ENCODE results near the gene GFER. TPM values are rescaled to one million over a fixed set of nuclear protein-coding genes. Genes with fewer than 3 reads are reported as not detected.
A peak's percentile ranks its signal among the peaks of the same experiment; 100 is the strongest.

Gene GFER
- total RNA-seq, 4 donors from 2014 or later: 12.8 to 45.6 (median 25.1) TPM

GRCh38 chr16:1985466-1986150 is 1.6 kb downstream of the GFER start:
- Histone ChIP-seq H3K4me1 (peaks cover 0 to 43% (median 14%) of the 10 kb centered on the region in 3 donors), H3K9me3 (no peaks in the 10 kb centered on the region), H3K36me3 (peaks cover 0 to 25% of the 10 kb centered on the region in 2 donors), H3K27ac (no peak overlapping the region), H3K4me3 (no peak overlapping the region), H3K27me3 (peaks cover 55% of the 10 kb centered on the region)
- TF ChIP-seq, protein P1, sequence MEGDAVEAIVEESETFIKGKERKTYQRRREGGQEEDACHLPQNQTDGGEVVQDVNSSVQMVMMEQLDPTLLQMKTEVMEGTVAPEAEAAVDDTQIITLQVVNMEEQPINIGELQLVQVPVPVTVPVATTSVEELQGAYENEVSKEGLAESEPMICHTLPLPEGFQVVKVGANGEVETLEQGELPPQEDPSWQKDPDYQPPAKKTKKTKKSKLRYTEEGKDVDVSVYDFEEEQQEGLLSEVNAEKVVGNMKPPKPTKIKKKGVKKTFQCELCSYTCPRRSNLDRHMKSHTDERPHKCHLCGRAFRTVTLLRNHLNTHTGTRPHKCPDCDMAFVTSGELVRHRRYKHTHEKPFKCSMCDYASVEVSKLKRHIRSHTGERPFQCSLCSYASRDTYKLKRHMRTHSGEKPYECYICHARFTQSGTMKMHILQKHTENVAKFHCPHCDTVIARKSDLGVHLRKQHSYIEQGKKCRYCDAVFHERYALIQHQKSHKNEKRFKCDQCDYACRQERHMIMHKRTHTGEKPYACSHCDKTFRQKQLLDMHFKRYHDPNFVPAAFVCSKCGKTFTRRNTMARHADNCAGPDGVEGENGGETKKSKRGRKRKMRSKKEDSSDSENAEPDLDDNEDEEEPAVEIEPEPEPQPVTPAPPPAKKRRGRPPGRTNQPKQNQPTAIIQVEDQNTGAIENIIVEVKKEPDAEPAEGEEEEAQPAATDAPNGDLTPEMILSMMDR (IDR thresholded peaks at IDR 0.05): no peak
- TF ChIP-seq POLR2AphosphoS5 (IDR thresholded peaks at IDR 0.05): no peak
- ATAC-seq: no peak
- no CpG with 5 or more reads among the region's 14 CpGs for WGBS, 2 donors (ENCODE audit: low coverage in 1 of 2)

GRCh38 chr16:1987198-1987597 is 3.2 kb downstream of the GFER start:
- H3K4me1 ChIP-seq: peaks cover 0 to 58% (median 27%) of the 10 kb centered on the region in 3 donors
- no peak for ATAC-seq
- WGBS, 2 donors (ENCODE audit: low coverage in 1 of 2): 84% methylated on average over 4 of the region's 10 CpGs; no CpG with 5 or more reads in 1 of the 2 donors
- peaks cover 0 to 25% of the 10 kb centered on the region in 2 donors for H3K36me3 ChIP-seq
- H3K4me3 ChIP-seq: no peak overlapping the region
- peaks cover 55% of the 10 kb centered on the region for H3K27me3 ChIP-seq
- H3K27ac ChIP-seq: no peak overlapping the region
- H3K9me3 ChIP-seq: no peaks in the 10 kb centered on the region
- TF ChIP-seq POLR2A (IDR thresholded peaks at IDR 0.05): no peak
- TF ChIP-seq EP300 (IDR thresholded peaks at IDR 0.05): no peak
- TF ChIP-seq POLR2AphosphoS5 (IDR thresholded peaks at IDR 0.05): no peak
- TF ChIP-seq, protein P1 (IDR thresholded peaks at IDR 0.05): no peak

DNA sequence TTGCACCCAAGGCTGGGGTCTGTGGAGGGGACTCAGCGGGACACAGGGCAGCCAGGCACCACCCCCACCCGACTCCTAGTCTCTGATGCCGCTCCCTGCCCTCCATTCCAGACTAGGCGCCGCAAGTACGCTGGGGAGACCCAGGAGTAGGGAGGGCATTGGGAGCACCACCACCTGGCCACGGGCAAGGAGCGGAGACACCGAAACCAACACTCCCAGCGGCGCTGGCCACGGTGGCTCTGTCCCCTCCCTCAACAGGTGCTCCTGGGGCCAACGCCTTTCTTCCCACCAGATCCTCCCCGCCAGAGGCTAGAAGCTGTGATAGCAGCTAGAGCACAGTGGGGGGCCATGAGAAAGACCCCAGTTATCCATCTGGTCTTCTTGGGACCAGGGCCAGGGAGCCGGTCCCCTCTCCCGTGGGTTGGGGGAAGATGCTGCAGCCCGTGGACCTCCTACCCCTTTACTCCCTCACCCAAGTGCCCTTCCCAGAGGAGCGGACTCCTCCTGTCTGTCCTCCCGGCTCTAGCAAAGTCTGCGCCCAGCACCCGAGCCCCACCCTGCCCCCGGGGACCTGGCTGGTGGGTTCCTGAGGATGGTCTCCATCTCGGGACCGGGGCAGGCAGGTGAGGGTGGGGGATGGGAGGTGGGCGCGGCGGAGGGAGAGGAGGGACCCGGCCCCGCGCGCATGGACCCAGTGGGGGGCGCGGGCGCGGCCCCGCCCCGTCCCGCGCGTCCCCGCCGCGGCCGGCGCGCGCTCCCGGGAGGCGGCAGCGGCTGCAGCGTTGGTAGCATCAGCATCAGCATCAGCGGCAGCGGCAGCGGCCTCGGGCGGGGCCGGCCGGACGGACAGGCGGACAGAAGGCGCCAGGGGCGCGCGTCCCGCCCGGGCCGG is 5.5 kb downstream of the GFER start, which contains the start of gene SYNGR3:
Gene SYNGR3, plus strand, starts transcription at position 762 of the 892 bp plus-strand sequence. CDS start 133 bp downstream, outside the sequence.
- H3K27ac ChIP-seq: no peak within 1 kb of the TSS
- H3K4me3 ChIP-seq: peak within 1 kb of the TSS in 1 of 2 donors; percentile 30
- TF ChIP-seq EP300 (IDR thresholded peaks at IDR 0.05): no peak
- TF ChIP-seq, protein P1 (IDR thresholded peaks at IDR 0.05): no peak
- TF ChIP-seq POLR2AphosphoS5 (IDR thresholded peaks at IDR 0.05): no peak
- no peak for TF ChIP-seq POLR2A (IDR thresholded peaks at IDR 0.05)

DNA sequence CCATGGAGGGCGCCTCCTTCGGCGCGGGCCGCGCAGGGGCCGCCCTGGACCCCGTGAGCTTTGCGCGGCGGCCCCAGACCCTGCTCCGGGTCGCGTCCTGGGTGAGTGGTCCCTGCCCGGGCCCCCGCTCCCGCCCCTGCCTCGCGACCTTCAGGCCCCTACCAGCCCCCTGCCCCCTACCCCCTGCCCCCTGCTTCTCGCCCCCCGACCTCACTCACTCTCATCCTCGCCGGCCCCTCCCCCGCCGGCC is 6.0 kb downstream of the GFER start:
- Histone ChIP-seq H3K27me3 (peaks cover 52% of the 10 kb centered on the region), H3K4me1 (peaks cover 0 to 45% (median 25%) of the 10 kb centered on the region in 3 donors), H3K36me3 (peaks cover 0 to 25% of the 10 kb centered on the region in 2 donors), H3K27ac (no peak overlapping the region), H3K9me3 (no peaks in the 10 kb centered on the region), H3K4me3 (peak overlapping the region in 1 of 2 donors; percentile 30)
- TF ChIP-seq POLR2AphosphoS5 (IDR thresholded peaks at IDR 0.05) (no peak), EP300 (IDR thresholded peaks at IDR 0.05) (no peak), POLR2A (IDR thresholded peaks at IDR 0.05) (no peak)
- TF ChIP-seq, protein P1 (IDR thresholded peaks at IDR 0.05): no peak
- ATAC-seq: no peak
- no CpG with 5 or more reads among the region's 25 CpGs for WGBS, 2 donors (ENCODE audit: low coverage in 1 of 2)

More for the DNA sequence above, 5.5 kb downstream of the GFER start, which contains the start of gene SYNGR3:
- Histone ChIP-seq H3K9me3 (no peaks in the 10 kb centered on the region), H3K27me3 (peaks cover 52% of the 10 kb centered on the region), H3K36me3 (peaks cover 0 to 25% of the 10 kb centered on the region in 2 donors), H3K4me1 (peaks cover 0 to 51% (median 30%) of the 10 kb centered on the region in 3 donors)
- no peak for ATAC-seq
- WGBS, 2 donors (ENCODE audit: low coverage in 1 of 2): no CpG with 5 or more reads among the region's 67 CpGs

Data from gastroesophageal sphincter (tissue), 4 donors.